NCI-H2227 (cell line): ENCODE results near the gene RHOBTB1.

Experiments used
- DNase-seq: peaks from one replicate; lab custom pipeline; 2025; ENCODE audit not compliant: unreplicated experiment; lab: John Stamatoyannopoulos, UW

RHOBTB1 gene

GRCh38 chr10:60827791-60828488 lies 116.0 kb downstream of the RHOBTB1 start:
- no peak for DNase-seq

- no peak for DNase-seq
These were observed 118.5 kb downstream of the RHOBTB1 start for GRCh38 chr10:60825520-60825919.

DNA sequence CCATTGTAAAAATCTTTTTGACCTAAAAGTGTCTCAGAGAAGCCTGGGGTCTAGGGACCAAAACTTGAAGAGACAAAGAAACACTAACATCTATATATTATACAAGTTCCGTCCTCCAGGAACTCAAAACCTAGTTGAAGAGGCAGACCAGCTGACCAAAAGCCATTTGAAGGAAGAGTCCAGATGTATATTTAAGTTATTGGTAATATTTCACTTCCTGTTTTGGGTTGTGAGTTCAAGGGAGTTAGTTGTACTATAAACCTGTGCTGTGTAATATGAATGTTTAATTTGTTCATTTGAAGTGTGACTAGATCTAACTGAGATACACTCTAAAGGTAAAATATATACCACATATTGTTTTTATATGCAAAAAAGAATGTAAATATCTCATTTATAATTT lies 120.7 kb downstream of the RHOBTB1 start:
- no peak for DNase-seq

DNA sequence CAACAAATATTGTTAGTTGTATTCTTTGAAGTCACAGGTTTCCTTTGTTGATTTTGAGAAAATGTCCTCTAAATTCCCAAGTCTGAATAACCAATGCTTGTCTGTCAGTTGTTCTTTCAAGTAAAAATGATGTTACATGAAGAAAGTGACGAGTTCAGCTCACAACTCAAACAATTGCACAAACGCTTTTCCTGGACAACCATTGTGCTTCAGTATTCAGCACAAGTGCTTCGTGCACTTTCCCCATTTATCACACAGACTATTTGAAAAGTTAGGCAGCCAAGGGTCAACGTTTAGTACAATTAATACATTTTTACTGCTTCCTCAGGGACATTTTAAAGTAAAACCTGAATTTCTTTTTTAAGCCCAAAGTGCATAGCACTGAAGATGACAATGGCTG lies 121.2 kb downstream of the RHOBTB1 start:
- no peak for DNase-seq

DNA sequence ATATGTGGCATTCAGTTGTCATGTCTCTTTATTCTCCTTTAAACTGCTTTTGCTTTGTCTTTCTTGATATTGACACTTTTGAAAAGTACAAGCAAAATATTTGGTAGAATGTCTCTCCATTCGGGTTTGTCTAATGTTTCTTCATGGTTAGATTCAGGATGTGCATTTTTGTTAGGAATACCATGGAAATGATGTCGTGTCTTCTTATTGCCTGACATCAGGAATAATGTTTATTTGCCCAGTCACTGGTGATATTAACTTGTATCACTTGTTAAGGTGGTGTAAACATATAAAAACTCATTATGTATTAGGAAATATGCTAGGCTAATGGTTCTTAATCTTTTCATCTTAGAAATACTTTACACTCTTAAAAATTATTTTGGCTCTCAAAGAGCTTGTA lies 122.3 kb downstream of the RHOBTB1 start:
- no peak for DNase-seq

GRCh38 chr10:60820093-60820754 lies 123.8 kb downstream of the RHOBTB1 start:
- no peak for DNase-seq
